ENCODE results near the gene FNBP1.
A peak's percentile ranks its signal among the peaks of the same experiment; 100 is the strongest.

FNBP1 gene

GRCh38 chr9:129962889-129963703, 79.9 kb downstream of the FNBP1 start:
- peaks cover 26 to 33% of the 10 kb centered on the region in 2 donors for H3K4me1 ChIP-seq (ENCODE audit: control insufficient read depth in 2 of 2, insufficient read depth in 1 of 2, low read depth in 1 of 2, low read length in 2 of 2)
- no peak overlapping the region for H2BK5ac ChIP-seq (ENCODE audit: low read length)
- H3K79me1 ChIP-seq (ENCODE audit: low read depth, low read length): no peaks in the 10 kb centered on the region
- H3K27me3 ChIP-seq (ENCODE audit: control insufficient read depth in 3 of 3, insufficient read depth in 3 of 3, low read depth in 1 of 3, low read length in 3 of 3): no peaks in the 10 kb centered on the region
- H3K9me3 ChIP-seq (replicated peaks in 1 of 2; ENCODE audit: control insufficient read depth in 2 of 2, insufficient read depth in 1 of 2, low read depth in 1 of 2, low read length in 2 of 2): no peaks in the 10 kb centered on the region
- no peak overlapping the region for H4K91ac ChIP-seq (ENCODE audit: low read depth, low read length, poor library complexity)
- no peak overlapping the region for H2BK15ac ChIP-seq (ENCODE audit: low read length)
- peak overlapping the region; percentile 20 for H3K18ac ChIP-seq (ENCODE audit: low read length)
- no peak overlapping the region for H2AK5ac ChIP-seq (ENCODE audit: low read depth, low read length)
- peak overlapping the region; percentile 81 for H2AFZ ChIP-seq (ENCODE audit: low read length)
- H3K27ac ChIP-seq (replicated peaks; ENCODE audit: low read length): peak overlapping the region; percentile 78
- no peak overlapping the region for H2BK120ac ChIP-seq (ENCODE audit: low read depth, low read length)
- no peak overlapping the region for H3K4me2 ChIP-seq (ENCODE audit: insufficient read depth, low read length, poor library complexity, severe bottlenecking)
- H3K9ac ChIP-seq (ENCODE audit: low read depth, low read length, poor library complexity): no peak overlapping the region
- no peak for DNase-seq (ENCODE audit: low spot score)
- H3K14ac ChIP-seq (ENCODE audit: low read length): no peak overlapping the region
- H3K23ac ChIP-seq (ENCODE audit: low read depth, low read length, poor library complexity): no peak overlapping the region
- peak overlapping the region in 1 of 2 donors; percentile 14 for H3K4me3 ChIP-seq (ENCODE audit: low read length in 2 of 2)
- H2BK12ac ChIP-seq (ENCODE audit: low read length): no peak overlapping the region
- peaks cover 5 to 6% of the 10 kb centered on the region in 2 donors for H3K36me3 ChIP-seq (replicated peaks in 1 of 2; ENCODE audit: control insufficient read depth in 2 of 2, insufficient read depth in 2 of 2, low read length in 2 of 2)
- WGBS, 2 donors (ENCODE audit: extremely low coverage in 2 of 2, insufficient read length in 2 of 2, insufficient replicate concordance in 1 of 2): no CpG with 5 or more reads among the region's 14 CpGs
- no peak overlapping the region for H4K8ac ChIP-seq (ENCODE audit: low read depth, low read length)
- no peak overlapping the region for H3K4ac ChIP-seq (ENCODE audit: low read length)

- H2BK120ac ChIP-seq (ENCODE audit: low read depth, low read length): no peak overlapping the region
- H3K4me3 ChIP-seq (ENCODE audit: low read length in 2 of 2): no peak overlapping the region
- no peak overlapping the region for H3K18ac ChIP-seq (ENCODE audit: low read length)
- no peaks in the 10 kb centered on the region for H3K79me1 ChIP-seq (ENCODE audit: low read depth, low read length)
- no peak overlapping the region for H3K4ac ChIP-seq (ENCODE audit: low read length)
- no peak for DNase-seq (ENCODE audit: low spot score)
- H3K9ac ChIP-seq (ENCODE audit: low read depth, low read length, poor library complexity): no peak overlapping the region
- H3K23ac ChIP-seq (ENCODE audit: low read depth, low read length, poor library complexity): no peak overlapping the region
- no peaks in the 10 kb centered on the region for H3K9me3 ChIP-seq (replicated peaks in 1 of 2; ENCODE audit: control insufficient read depth in 2 of 2, insufficient read depth in 1 of 2, low read depth in 1 of 2, low read length in 2 of 2)
- no peak overlapping the region for H4K91ac ChIP-seq (ENCODE audit: low read depth, low read length, poor library complexity)
- peaks cover 5 to 12% of the 10 kb centered on the region in 2 donors for H3K36me3 ChIP-seq (replicated peaks in 1 of 2; ENCODE audit: control insufficient read depth in 2 of 2, insufficient read depth in 2 of 2, low read length in 2 of 2)
- H3K27me3 ChIP-seq (ENCODE audit: control insufficient read depth in 3 of 3, insufficient read depth in 3 of 3, low read depth in 1 of 3, low read length in 3 of 3): no peaks in the 10 kb centered on the region
- no peak overlapping the region for H2BK5ac ChIP-seq (ENCODE audit: low read length)
- no peak overlapping the region for H2AK5ac ChIP-seq (ENCODE audit: low read depth, low read length)
- H3K27ac ChIP-seq (replicated peaks; ENCODE audit: low read length): peak overlapping the region; percentile 78
- H2AFZ ChIP-seq (ENCODE audit: low read length): peak overlapping the region; percentile 81
- H3K4me1 ChIP-seq (ENCODE audit: control insufficient read depth in 2 of 2, insufficient read depth in 1 of 2, low read depth in 1 of 2, low read length in 2 of 2): peaks cover 26 to 33% of the 10 kb centered on the region in 2 donors
- H2BK12ac ChIP-seq (ENCODE audit: low read length): no peak overlapping the region
- no CpG with 5 or more reads among the region's 9 CpGs for WGBS, 2 donors (ENCODE audit: extremely low coverage in 2 of 2, insufficient read length in 2 of 2, insufficient replicate concordance in 1 of 2)
- no peak overlapping the region for H3K14ac ChIP-seq (ENCODE audit: low read length)
- no peak overlapping the region for H2BK15ac ChIP-seq (ENCODE audit: low read length)
- no peak overlapping the region for H3K4me2 ChIP-seq (ENCODE audit: insufficient read depth, low read length, poor library complexity, severe bottlenecking)
- no peak overlapping the region for H4K8ac ChIP-seq (ENCODE audit: low read depth, low read length)
These were observed 80.5 kb downstream of the FNBP1 start for GRCh38 chr9:129962451-129962864.

DNA sequence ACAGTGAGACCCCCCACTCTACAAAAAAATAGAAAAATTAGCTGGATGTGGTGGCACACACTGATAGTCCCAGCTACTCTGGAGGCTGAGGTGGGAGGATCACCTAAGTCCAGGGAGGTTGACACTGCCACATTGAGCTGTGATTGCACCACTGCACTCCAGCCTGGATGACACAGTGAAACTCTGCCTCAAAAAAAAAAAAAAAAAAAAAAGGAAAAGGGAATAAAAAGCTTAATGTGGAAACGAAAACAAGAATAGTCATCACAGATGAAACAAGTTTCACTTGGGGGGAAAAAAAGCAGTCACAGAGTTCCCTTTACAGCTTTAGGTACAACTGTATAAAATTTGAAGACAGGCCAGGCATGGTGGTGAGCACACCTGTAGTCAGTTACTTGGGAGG, 84.2 kb downstream of the FNBP1 start:
- no peaks in the 10 kb centered on the region for H3K9me3 ChIP-seq (replicated peaks in 1 of 2; ENCODE audit: control insufficient read depth in 2 of 2, insufficient read depth in 1 of 2, low read depth in 1 of 2, low read length in 2 of 2)
- H4K8ac ChIP-seq (ENCODE audit: low read depth, low read length): no peak overlapping the region
- H3K4me3 ChIP-seq (ENCODE audit: low read length in 2 of 2): no peak overlapping the region
- H2BK12ac ChIP-seq (ENCODE audit: low read length): no peak overlapping the region
- peaks cover 13 to 18% of the 10 kb centered on the region in 2 donors for H3K4me1 ChIP-seq (ENCODE audit: control insufficient read depth in 2 of 2, insufficient read depth in 1 of 2, low read depth in 1 of 2, low read length in 2 of 2)
- H3K18ac ChIP-seq (ENCODE audit: low read length): no peak overlapping the region
- H3K27ac ChIP-seq (replicated peaks; ENCODE audit: low read length): no peak overlapping the region
- no peak overlapping the region for H3K23ac ChIP-seq (ENCODE audit: low read depth, low read length, poor library complexity)
- H2BK5ac ChIP-seq (ENCODE audit: low read length): no peak overlapping the region
- no CpG with 5 or more reads among the region's 1 CpG for WGBS, 2 donors (ENCODE audit: extremely low coverage in 2 of 2, insufficient read length in 2 of 2, insufficient replicate concordance in 1 of 2)
- peaks cover 4 to 38% of the 10 kb centered on the region in 2 donors for H3K36me3 ChIP-seq (replicated peaks in 1 of 2; ENCODE audit: control insufficient read depth in 2 of 2, insufficient read depth in 2 of 2, low read length in 2 of 2)
- no peak overlapping the region for H2AFZ ChIP-seq (ENCODE audit: low read length)
- DNase-seq (ENCODE audit: low spot score): no peak
- H2AK5ac ChIP-seq (ENCODE audit: low read depth, low read length): no peak overlapping the region
- no peak overlapping the region for H3K4me2 ChIP-seq (ENCODE audit: insufficient read depth, low read length, poor library complexity, severe bottlenecking)
- no peak overlapping the region for H3K14ac ChIP-seq (ENCODE audit: low read length)
- H3K27me3 ChIP-seq (ENCODE audit: control insufficient read depth in 3 of 3, insufficient read depth in 3 of 3, low read depth in 1 of 3, low read length in 3 of 3): no peaks in the 10 kb centered on the region
- H3K4ac ChIP-seq (ENCODE audit: low read length): no peak overlapping the region
- H2BK120ac ChIP-seq (ENCODE audit: low read depth, low read length): no peak overlapping the region
- H3K79me1 ChIP-seq (ENCODE audit: low read depth, low read length): no peaks in the 10 kb centered on the region
- no peak overlapping the region for H2BK15ac ChIP-seq (ENCODE audit: low read length)
- H4K91ac ChIP-seq (ENCODE audit: low read depth, low read length, poor library complexity): no peak overlapping the region
- no peak overlapping the region for H3K9ac ChIP-seq (ENCODE audit: low read depth, low read length, poor library complexity)

GRCh38 chr9:129954868-129955550, 88.0 kb downstream of the FNBP1 start:
- no peak overlapping the region for H4K91ac ChIP-seq (ENCODE audit: low read depth, low read length, poor library complexity)
- H3K14ac ChIP-seq (ENCODE audit: low read length): no peak overlapping the region
- no peak overlapping the region for H3K4me2 ChIP-seq (ENCODE audit: insufficient read depth, low read length, poor library complexity, severe bottlenecking)
- no peak overlapping the region for H2BK120ac ChIP-seq (ENCODE audit: low read depth, low read length)
- no peak for DNase-seq (ENCODE audit: low spot score)
- H2AFZ ChIP-seq (ENCODE audit: low read length): no peak overlapping the region
- H3K4me1 ChIP-seq (ENCODE audit: control insufficient read depth in 2 of 2, insufficient read depth in 1 of 2, low read depth in 1 of 2, low read length in 2 of 2): no peaks in the 10 kb centered on the region
- WGBS, 2 donors (ENCODE audit: extremely low coverage in 2 of 2, insufficient read length in 2 of 2, insufficient replicate concordance in 1 of 2): no CpG with 5 or more reads among the region's 6 CpGs
- no peak overlapping the region for H3K23ac ChIP-seq (ENCODE audit: low read depth, low read length, poor library complexity)
- H3K79me1 ChIP-seq (ENCODE audit: low read depth, low read length): no peaks in the 10 kb centered on the region
- H3K9me3 ChIP-seq (replicated peaks in 1 of 2; ENCODE audit: control insufficient read depth in 2 of 2, insufficient read depth in 1 of 2, low read depth in 1 of 2, low read length in 2 of 2): no peaks in the 10 kb centered on the region
- no peak overlapping the region for H3K4me3 ChIP-seq (ENCODE audit: low read length in 2 of 2)
- peaks cover 4 to 48% of the 10 kb centered on the region in 2 donors for H3K36me3 ChIP-seq (replicated peaks in 1 of 2; ENCODE audit: control insufficient read depth in 2 of 2, insufficient read depth in 2 of 2, low read length in 2 of 2)
- no peak overlapping the region for H2AK5ac ChIP-seq (ENCODE audit: low read depth, low read length)
- no peak overlapping the region for H4K8ac ChIP-seq (ENCODE audit: low read depth, low read length)
- no peak overlapping the region for H2BK5ac ChIP-seq (ENCODE audit: low read length)
- no peak overlapping the region for H2BK12ac ChIP-seq (ENCODE audit: low read length)
- no peak overlapping the region for H3K18ac ChIP-seq (ENCODE audit: low read length)
- H3K27me3 ChIP-seq (ENCODE audit: control insufficient read depth in 3 of 3, insufficient read depth in 3 of 3, low read depth in 1 of 3, low read length in 3 of 3): no peaks in the 10 kb centered on the region
- H3K4ac ChIP-seq (ENCODE audit: low read length): no peak overlapping the region
- no peak overlapping the region for H2BK15ac ChIP-seq (ENCODE audit: low read length)
- H3K9ac ChIP-seq (ENCODE audit: low read depth, low read length, poor library complexity): no peak overlapping the region
- no peak overlapping the region for H3K27ac ChIP-seq (replicated peaks; ENCODE audit: low read length)
